HTR-8/SVneo (cell line): ENCODE measurements around the gene SLC4A11.
"Not testable (repeated sequence)": the region's sequence is repeated elsewhere in the genome, so short reads cannot be mapped to it uniquely, and the experiment has no call there.

ENCODE experiments used
- DNase-seq: peaks from one replicate; pipeline ENCODE4 v3.0.0; 2011; ENCODE audit warnings: low spot score, mixed read lengths; ENCODE audit not compliant: insufficient read length
- FAIRE-seq: peaks from 2 replicates; lab custom pipeline; 2011; peaks lifted over from hg19 to GRCh38; lab: Jason Lieb, UNC

Gene SLC4A11

DNA sequence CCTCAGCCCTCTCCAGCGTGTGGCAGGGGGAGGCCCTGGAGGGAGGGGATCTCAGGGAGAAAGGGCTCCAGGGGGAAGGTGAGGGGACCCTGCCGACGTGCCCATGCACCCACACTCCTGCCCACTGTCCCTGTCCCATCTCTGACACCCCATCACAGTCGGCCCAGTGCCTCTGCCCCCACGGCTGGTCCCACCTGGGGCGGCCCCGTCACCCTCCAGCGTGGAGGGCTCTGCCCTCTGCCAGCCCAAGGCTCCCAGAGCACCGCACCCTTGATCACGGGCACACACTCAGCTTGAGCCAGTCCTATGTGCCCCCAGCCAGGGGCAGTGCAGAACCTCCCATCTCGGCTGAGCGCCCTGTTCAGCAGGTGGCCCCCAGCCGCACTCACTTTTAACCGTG is 9.2 kb downstream of the SLC4A11 start:
- FAIRE-seq (no peak), DNase-seq (no peak)

DNA sequence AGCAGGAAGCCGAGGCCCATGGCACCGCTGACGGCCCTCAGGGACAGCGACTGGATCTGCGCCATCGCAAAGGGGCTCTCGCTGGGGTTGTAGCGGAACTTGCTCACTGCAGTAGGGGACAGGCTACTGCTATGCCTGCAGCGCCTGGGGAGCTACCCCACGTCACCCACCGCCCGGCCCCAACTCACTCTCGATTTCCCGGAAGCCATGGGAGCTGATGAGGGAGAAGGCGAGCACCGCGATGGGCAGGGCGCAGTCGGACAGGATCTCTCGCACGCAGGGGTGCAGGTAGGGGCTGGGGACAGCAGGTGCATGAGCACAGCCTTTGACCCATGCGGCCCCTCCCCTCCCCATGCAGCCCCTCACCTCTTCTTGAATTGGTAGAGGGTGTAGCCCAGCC is 9.8 kb downstream of the SLC4A11 start:
- DNase-seq (no peak), FAIRE-seq (no peak)

- FAIRE-seq, result no peak
- no peak for DNase-seq
Observed at GRCh38 chr20:3228750-3229032, 10.3 kb downstream of the SLC4A11 start.

DNA sequence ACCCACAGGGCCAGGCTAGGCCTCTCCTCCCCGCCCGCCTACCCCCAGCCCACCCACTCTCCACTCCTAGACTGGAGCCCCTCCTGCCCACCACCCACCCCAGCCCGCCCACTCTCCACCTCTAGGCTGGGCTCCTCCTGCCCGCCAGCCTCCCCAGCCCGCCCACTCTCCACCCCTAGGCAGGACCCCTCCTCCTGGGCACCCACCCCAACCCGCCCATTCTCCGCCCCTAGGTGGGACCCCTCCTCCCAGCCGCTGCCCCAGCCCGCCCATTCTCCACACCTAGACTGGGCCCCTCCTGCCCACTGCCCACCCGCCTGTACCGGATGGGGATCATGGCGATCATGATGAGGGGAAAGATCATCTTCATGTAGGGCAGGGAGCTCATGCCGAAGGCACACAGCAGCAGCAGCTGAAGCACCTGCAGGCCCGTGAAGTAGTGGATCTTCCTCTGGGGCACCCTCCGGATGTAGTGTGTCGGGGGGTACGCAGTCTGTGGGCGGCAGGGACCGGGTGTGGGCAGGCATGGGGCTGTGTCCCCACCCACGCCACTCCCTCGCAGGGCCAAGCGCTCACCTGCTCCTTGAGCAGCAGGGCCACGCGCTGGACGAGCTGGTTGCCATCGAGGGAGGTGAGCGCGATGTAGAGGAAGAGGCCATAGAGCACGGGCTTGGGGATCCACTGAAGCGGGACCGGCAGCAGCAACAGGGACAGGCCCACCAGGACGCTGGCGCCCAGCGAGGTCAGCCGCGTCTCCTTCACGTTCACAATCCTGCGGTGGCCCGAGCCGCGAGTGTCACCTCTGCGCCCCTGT is 10.8 kb downstream of the SLC4A11 start:
- no peak for FAIRE-seq
- no peak for DNase-seq

DNA sequence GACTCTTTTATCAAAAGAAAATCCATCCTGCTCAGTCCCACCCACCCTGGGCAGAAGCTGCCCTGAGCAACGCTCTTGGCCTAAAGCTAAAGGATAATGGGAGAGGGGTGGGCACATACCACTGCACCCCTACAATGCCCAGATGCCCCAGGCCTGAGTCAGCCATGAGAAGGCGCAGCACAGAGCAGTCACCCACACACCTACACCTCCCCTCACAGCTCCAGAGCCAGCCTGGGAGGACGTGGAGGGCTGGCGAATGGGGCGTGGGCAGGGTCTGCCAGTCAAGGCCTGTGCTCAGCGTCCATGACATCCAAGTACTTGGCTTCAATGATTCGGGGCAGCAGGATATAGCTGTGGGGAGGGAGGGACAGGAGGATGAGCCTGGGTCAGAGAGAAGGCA is 11.5 kb downstream of the SLC4A11 start:
- DNase-seq (no peak), FAIRE-seq (peak; percentile 9)

GRCh38 chr20:3226864-3227263 is 12.1 kb downstream of the SLC4A11 start:
- DNase-seq (no peak), FAIRE-seq (no peak)

DNA sequence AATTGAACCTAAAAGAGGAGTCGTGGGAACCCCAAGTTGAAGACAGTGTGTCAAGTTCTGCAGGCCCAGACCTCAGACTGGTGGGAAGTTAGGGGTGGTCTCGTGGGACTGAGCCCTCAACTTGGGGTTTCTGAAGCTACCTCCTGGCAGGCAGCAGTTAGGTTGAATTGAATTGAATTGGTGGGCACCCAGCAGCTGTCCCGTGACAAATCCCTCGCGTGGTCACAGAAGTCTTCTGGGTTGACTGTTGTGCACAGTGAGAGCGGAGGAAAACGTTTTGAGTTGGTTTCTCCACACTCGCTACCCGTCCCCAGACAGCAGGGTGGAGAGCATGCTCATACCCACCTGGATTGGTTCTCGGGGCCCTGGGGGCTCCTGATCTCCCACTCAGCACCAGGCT is 12.9 kb downstream of the SLC4A11 start:
- no peak for FAIRE-seq
- DNase-seq, result no peak

DNA sequence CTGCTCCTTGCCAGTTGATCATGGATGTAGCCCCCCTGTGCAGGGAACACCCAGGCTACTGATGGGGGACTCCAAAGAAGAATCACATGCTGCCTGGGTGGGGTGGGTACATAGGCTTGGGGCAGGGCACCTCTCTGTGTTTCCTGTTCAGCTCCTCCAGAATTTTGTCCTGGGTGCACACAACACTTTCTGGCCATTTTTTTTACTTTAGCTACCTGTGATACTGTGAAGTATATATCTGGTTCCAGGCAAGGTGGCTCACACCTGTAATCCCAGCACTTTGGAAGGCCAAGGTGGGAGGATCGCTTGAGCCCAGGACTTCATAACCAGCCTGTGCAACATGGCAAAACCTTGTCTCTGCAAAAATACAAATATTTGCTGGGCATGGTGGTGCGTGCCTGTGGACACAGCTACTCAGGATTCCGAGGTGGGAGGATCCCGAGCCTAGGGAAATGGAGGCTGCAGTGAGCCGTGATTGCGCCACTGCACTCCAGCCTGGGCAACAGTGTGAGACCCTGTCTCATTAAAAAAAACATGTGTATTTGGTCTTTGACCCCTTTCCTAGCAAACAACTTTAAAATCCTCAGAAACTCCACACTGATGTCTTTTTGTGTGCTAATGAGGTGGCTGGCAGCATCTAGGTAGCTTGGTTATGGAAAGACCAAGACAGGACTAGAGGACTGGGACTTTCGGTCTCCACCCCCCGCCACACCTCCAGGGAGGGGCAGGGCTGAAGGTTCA is 14.1 kb downstream of the SLC4A11 start:
- no peak for DNase-seq
- no peak for FAIRE-seq

DNA sequence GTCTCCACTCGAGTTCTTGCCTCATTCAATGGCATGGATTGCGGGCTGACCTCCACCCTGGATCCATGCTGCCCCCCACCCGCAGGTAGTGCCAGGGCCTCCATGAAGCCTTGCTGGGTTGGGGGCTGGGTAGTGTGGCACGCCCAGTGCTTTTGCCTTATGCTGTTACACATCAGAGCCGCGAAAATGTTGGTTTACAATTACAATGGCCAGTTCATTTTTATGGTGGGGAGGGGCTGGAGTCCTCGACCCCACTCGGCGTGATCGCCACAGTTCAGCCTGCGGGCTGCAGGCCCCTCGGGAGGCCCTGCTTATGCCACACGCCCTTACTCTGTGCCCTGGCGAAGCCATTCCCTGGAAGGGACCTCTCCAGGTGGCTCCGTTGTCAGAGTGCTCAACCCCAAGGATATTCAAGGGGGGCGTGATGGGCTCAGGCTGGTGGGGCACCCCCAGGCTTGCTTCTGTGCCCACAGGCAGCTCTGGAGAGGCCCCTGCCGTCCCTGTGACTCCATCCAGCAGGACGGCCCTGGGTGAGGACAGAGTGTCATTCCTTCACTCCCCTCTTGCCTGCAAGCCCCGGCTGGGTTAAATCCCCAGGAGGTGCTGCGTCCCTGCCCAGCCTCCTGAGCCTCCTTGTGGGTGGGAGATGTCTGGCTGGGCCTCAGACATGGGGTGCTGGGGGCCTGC is 14.9 kb downstream of the SLC4A11 start:
- DNase-seq, result no peak
- no peak for FAIRE-seq

DNA sequence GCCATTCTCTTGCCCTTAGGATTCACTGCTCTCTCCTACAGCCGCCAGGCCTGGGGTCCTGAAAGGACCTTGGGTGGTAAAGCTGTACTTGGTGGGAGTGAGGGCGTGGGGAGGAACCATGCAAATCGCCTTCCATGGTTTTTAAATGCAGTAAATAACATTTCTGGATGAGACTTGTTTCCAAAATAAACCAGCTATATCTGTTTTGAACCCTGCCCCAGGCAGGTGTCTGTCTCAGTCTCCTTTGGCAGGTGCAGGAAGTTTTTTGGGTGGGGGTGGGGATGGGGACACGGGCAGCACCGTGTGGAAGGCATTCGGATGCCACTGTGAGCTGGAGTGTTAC is 15.4 kb downstream of the SLC4A11 start:
- FAIRE-seq, result no peak
- DNase-seq, result no peak

DNA sequence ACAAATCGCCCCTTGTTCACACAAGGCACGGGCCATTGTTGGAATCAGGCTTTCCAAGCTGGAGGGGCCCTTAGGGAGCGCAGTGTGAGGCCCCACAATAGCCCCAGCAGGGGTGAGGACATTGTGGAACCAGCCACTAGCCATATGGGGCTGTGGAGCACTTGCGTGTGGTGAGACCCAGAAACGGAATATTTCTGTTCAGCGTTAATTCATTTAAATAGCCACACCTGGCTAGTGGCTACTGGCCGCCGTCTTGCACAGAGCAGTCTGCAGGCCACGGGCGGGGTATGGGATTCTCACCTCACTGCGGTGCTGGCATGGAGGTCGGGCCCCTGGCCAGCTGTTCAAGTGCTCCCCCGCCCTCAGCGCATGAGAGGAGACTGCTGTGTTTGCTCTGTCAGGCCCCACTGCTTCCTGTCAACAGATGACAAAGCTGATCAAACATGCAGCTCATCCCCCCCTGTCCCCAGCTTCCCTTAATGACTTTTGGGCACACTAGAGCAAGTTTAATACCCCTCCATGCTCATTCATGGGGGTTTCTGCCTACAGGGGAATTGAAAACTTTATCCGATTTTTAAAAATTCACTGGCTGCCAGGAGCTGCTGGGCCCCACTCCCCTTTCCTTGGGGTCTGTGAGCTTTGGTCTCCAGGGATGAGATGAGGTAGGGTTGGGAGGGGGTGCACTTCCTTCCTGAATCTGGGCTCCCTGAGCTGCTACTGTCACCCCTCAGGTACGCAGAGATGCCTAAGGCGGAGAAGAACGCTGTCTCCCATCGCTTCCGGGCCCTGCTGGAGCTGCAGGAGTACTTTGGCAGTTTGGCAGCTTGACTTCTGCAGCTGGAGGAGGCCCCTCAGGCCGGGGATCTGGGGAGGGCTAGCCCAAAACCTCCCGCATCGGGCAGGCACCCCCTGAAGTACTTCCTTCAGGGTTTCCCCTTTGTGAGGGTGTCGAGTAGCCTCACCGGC is 16.1 kb downstream of the SLC4A11 start:
- no peak for FAIRE-seq

DNA sequence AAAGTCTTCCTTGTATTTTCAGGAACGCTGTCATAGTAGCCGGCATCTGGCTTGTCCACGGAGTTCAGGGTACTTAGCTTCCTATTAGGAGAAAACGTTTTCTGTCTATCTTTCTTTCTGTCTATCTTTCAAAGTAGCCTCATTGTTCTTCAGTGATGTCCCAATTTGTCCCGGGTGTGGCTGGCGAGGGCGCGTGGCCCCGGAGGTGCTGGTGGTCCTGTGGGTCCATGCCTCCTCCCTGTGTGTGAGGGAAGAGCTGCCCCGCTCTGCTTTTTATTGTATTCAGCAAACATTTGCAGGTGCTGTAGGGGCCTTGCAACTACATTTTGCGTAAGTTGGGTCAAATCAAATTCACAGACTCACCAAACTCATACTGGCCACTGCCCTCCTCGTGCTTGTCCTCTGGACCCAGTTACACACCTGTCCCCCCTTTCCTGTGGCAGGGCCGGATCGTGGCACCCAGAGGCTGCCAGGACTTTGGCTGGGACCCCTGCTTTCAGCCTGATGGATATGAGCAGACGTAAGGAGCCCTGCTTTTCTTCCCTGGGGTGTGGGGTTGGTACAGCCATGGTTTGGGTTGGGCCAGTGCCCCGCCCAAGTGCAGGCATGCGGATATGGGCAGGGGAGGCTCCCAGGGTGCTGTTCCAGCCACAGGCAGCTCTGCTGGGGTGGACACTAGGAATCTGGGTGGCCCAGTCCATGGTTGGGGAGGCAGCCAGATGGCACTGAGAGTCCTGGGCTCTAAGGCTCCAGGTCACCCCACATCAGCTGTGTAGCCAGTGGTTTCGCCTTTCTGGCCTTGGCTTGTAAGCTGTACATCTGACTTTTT is 17.4 kb downstream of the SLC4A11 start:
- no peak for DNase-seq
- no peak for FAIRE-seq

More for the DNA sequence above, 16.1 kb downstream of the SLC4A11 start:
- no peak for DNase-seq

DNA sequence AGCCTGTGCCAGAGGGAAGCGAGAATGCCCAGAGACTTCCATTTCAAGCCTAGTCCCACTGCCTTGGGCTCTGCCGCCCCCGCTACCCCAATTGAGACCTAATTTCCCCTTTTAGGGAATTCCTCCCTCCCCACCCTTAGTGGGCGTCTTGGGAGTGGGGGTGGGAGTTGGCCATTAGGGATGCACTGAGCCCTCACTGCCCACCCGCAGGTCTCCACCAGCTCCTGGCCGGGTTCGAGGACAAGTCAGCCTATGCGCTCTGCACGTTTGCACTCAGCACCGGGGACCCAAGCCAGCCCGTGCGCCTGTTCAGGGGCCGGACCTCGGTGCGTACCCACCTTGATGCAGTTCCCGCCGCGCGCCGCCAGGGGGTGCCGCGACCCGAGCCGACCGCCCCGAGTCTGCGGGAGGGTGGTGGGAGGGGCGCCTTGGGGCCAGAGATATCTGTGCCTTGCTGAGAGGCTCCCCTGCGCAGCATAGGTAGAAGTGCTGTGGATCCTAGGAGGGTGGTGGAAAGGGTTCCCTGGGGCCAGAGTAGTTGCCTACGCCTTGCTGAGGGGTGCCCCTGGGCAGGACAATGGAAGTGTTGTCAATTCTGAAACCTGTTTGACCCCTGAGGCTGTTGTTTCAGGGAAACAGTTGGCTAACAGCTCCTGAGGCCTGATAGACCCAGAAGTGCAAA is 20.5 kb downstream of the SLC4A11 start:
- DNase-seq (peak; percentile 53), FAIRE-seq (peak; percentile 77)

DNA sequence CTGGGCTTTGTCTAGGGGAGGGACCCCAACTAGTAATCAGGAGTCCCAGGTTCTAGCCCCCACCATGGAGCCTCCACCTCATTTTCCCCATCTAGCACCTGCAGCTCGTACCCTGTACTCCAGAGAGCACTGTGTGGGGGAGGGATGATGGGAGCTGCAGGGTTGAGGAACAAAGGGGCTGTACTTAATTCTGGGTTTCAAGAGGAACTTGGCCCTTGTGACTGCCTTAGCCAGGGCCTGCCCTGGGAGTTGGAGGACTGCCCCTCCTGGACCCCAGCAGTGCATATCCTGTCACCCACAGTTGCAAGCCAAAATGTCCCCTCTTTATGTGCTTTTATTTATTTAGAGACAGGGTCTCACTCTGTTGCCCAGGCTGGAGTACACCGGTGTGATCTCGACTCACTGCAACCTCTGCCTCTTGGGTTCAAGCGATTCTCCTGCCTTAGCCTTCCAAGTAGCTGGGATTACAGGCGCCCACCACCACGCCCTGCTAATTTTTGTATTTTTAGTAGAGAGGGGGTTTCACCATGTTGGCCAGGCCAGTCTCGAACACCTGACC is 23.6 kb downstream of the SLC4A11 start:
- DNase-seq, FAIRE-seq: not testable (repeated sequence)

GRCh38 chr20:3213226-3213625 is 25.8 kb downstream of the SLC4A11 start:
- FAIRE-seq (no peak), DNase-seq (no peak)

- FAIRE-seq (peak; percentile 74), DNase-seq (no peak)
Observed at GRCh38 chr20:3210346-3210745, 28.6 kb downstream of the SLC4A11 start.

DNA sequence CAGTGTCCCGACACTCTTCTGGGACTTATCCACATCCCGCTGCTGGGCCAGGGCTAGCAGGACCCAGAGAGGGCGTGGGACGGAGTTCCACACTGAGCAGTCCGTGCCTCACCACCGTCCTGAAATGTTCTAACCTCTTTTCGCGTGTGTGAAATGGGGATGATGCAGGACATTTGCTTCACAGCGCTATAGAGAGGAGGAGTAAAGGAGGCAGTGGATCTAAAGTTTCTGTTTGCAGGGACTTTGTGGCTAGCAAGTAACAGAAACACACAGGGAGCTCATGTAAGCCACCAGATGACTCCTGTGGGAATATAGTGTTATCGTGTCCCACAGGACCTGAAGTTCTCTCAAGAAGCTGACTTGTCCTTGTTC is 29.1 kb downstream of the SLC4A11 start:
- DNase-seq (no peak), FAIRE-seq (no peak)

GRCh38 chr20:3209257-3209945 is 29.6 kb downstream of the SLC4A11 start, which contains the start of gene ITPA:
Gene ITPA (plus strand): TSS chr20:3209498. CDS start chr20:3209552, 54 bp downstream.
- DNase-seq (peak; percentile 76), FAIRE-seq (no peak)
